ENCODE measurements around the gene SRCAP.
A peak's percentile ranks its signal among the peaks of the same experiment; 100 is the strongest.

Gene SRCAP

DNA sequence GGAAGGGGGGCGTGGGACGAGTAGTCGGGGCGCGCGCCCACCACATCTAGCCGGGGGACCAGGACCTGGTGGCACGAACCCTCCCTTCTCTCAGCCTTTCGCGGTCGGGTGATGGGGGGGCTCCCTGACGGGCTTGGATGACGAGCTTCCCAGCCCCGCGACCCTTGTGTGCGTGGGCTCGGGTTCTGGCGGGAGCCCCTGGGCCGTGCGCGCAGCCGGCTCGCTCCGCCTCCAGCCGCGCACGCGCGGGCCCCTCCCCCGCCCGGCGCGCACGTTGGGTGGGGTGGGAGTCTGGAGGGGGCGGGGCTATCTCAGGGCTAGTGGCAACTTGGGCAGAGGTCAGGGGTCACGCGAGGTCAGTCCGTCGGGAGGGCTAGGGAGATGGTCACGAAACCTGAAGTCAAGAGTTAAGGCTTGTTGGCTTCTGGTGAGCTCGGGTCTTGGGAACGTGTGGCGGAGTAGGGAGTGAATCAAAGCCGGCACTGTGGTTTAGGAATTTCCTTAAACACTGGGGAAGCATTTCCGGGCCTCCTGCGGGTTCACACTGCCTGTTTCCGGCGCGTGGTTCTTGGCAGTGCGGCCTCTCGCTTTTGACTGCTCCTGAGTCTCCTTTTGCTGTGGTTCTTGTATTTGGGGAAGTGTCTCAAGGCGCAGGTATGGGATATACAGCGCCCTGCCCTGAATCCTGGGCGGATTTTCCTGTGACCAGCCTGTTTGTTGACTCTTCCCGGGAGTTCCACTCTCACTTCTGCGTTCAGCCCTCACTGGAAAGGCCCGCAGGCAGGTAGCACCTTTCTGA is at the start of gene SRCAP:
Gene SRCAP, plus strand, starts transcription at position 356 of the 799 bp plus-strand sequence. CDS start 1,654 bp downstream, outside the sequence.
- peak; percentile 62 for DNase-seq (ENCODE audit: low read depth, low spot score)

DNA sequence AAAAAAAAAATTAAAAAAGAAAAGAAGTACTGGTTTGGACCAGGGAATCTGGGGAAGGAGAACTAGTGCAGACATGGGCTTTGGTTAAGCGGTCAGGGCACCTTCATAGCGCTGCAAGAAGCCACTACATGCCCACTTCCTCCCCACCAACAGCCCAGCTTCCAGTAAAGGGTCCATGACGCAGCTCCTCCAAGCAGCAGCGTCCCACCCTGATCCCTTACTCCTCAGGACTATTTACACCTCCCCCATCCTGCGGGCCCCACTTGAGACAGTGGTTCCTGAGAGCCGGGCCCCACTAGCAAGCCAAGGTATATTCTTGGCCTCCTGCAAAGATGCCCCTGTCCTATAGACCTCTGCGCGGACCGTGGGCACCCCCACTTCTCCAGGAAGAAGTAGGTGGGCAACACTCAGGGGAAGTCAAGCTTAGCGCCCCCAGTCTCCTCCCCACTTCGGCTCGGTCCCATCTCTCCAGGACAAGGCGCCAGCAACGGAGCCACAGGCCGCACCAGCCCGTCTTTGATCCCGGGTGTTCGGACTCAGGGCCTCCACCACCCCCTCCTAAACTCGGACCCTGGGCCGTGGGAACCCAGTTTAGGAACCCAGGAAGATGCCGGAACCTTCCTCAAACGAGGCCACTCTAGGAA is 49.1 kb upstream of the SRCAP start:
- no peak for DNase-seq (ENCODE audit: low read depth, low spot score)

DNA sequence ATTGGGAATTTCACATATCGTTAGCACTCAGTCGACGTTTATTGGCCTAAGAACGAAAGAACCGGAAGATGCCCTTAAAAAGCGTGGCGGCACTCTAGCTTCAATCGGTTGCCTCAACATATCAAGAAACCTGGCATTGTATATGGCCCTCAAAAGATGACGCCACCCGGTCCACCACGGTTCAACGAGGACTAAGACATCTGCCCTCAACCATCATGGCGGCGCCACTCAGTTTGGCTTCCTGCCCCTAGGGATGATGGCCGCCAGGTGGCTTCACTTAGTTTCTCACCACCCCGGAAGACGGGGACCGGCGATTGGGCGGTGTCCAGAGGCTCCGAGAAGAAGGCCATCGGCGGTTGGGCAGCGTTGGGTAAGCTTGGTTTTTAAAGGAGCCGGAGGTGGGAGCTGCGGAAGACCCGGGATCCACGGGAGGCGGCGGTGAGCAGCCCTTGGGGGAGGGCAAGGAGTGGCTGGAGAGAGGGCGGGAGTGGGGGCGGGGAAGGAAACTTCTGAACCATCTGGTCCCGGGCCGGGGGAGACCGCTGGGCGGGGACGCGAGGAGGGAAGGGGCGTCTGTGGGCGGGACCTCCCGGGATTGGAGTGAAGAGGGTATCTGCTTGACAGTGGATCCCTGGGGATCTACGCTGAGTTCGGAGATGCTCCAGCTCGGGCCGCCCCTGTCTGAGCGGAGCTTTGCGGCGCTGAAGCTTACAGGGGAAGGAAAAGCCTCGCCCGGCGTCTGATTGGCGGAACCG is 48.4 kb upstream of the SRCAP start, which contains the start of gene PRR14:
Gene PRR14, plus strand, starts transcription at position 592 of the 755 bp plus-strand sequence. CDS start 686 bp downstream, outside the sequence.
- DNase-seq (ENCODE audit: low read depth, low spot score) = peak; percentile 96

DNA sequence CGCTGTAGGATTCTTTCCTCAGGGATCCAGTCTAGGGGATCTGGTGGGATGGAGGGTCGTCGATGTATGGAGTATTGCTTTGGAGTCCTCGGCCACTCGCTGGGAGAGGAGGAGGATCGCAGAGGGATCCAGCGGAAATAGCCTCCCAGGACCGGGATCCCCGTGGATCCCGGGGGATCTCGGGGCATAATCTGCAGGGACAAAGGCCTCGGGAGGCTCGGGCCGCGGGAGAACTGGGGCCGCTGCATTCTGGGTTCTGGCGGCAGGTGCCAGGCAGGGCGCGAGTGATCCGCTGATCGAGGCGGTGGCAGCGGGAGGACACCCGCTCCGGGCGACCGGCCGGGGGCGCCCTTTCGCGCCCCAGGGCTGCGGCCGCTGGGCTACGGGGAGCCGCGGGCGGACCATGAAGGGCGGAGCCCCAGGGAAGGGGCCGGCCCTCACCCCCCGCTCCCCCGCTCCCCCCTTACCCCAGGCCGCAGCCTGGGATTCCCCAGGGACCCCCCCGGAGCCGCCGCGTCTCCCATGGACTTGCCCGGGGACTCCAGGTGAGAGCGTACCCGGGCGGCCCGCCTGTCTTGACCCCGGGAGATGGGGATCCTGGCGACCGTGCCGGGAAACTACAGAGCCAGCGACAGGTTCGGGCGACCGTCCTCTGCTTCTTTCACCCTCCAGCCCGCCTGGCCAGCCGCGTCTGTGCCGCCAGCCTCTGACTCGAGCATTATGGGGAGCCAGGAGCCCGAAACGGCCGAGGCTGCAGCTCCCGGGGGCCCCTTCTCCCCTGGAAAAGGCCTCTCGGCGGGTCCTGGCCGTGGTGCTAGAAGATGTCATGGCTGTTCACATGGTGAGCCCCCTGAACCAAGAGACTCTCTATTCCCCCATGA is 47.6 kb upstream of the SRCAP start:
- peak; percentile 55 for DNase-seq (ENCODE audit: low read depth, low spot score)

DNA sequence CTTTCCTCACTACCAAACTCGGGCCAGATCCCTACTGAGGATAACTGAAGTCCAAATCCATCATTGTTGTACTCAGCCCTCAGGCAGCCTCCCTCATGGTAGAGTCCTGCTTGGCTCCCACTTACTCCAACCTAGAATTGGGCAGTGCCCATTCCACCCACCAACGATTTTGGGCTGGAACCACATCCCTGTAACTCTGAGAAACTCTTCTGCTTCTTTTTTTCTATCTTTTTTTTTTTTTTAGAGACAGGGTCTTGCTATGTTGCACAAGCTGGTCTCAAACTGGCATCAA is 47.0 kb upstream of the SRCAP start:
- no peak for DNase-seq (ENCODE audit: low read depth, low spot score)

DNA sequence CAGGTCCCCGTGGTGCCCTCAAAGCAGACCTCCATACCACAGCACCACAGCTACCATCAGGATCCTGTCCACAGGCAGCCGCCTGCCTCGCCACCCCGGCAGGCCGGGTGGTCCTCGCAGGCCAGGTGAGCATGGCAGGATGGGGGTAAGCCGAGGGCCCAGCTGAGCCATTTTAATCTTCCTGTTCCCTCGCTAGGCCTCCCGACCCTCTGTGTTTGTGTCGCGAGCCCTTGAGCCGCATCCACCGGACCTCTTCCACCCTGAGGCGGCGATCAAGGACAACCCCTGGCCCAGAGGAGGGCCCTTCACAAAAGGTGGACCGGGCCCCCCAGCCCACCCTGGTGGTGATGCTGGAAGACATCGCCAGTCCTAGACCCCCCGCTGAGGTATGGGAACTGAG is 46.3 kb upstream of the SRCAP start:
- DNase-seq (ENCODE audit: low read depth, low spot score) = no peak

DNA sequence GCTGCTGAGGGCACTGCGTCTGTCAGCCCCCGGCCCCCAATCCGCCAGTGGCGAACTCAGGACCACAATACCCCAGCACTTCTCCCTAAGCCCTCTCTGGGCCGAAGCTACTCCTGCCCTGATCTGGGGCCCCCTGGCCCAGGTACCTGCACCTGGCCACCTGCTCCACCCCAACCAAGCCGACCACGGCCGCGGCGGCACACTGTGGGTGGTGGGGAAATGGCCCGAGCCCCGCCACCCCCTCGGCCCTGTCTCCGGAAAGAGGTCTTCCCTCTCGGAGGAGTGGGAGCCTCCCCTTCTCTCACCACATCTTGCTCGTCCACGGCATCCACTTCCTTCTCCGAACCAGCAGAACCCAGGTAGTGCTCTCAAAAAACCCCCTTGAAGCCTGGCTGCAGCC is 44.1 kb upstream of the SRCAP start:
- DNase-seq (ENCODE audit: low read depth, low spot score) = no peak

DNA sequence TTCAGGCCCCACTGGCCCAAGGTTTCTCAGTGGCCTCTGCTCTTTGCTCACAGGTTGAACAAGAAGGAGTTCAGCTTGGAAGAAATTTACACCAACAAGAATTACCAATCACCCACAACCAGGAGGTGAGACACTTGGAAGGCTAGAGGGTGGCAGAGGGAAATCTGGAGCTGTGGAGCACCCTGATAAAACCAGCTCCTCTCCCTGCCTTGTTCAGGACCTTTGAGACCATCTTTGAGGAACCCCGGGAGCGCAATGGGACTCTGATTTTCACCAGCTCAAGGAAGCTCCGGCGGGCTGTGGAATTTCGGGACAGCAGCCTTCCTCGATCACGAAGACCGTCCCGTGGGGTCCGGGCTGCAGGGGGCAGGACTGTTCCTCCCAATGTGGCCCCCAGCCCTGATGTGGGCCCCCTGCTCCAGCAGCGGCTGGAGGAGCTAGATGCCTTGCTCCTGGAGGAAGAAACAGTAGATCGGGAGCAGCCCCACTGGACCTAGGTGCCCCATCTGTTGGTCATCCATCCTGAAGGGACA is 43.1 kb upstream of the SRCAP start:
- no peak for DNase-seq (ENCODE audit: low read depth, low spot score)

DNA sequence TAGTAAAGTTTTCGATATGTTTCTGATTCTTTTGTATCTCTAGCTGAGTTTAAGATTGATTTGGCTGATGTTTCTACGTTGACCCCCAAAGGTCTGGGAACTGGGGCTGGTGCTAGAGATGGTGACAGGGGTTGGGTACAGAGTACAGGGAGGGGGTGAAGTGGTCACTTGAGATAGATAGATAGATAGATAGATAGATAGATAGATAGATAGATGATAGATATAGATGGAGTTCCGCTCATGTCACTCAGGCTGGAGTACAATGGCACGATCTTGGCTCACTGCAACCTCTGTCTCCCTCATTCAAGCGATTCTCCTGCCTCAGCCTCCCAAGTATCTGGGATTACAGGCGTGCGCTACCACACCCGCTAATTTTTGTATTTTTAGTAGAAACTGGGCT is 42.6 kb upstream of the SRCAP start:
- no peak for DNase-seq (ENCODE audit: low read depth, low spot score)

DNA sequence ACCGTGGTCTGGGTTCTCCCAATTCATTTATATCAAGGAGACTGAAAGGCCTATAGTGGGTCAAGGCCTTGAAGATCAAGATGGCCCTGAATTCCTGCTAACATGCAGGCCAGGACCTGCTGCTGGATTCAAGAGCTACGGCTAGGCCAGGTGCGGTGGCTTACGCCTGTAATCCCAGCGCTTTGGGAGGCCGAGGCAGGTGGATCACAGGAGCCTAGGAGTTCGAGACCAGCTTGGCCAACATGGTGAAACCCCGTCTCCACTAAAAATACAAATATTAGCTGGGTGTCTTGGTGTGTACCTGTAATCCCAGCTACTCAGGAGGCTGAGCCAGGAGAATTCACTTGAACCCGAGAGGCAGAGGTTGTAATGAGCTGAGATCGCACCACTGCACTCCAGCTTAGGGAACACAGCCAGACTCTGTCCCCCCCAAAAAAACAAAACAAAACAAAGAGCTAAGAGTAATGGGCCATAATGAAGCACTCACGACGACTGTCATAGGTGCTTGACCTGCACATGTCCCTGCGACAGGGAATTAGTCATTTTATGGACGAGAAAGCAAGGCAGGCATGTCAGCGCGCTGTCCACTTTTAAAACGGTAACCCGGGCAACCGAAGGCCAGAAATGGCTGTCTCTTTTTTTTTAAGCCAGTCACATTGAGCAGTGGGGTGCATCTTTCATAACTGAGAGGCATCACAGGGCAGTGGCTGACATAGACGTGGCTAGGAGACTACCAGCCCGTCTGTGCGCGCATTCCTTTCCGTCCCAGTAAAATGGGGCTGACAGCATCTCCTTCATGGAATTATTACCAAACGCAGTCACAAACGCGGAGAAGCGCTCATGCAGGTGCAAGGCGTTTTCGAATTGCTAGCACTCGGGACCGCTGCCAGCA is 41.8 kb upstream of the SRCAP start:
- no peak for DNase-seq (ENCODE audit: low read depth, low spot score)

DNA sequence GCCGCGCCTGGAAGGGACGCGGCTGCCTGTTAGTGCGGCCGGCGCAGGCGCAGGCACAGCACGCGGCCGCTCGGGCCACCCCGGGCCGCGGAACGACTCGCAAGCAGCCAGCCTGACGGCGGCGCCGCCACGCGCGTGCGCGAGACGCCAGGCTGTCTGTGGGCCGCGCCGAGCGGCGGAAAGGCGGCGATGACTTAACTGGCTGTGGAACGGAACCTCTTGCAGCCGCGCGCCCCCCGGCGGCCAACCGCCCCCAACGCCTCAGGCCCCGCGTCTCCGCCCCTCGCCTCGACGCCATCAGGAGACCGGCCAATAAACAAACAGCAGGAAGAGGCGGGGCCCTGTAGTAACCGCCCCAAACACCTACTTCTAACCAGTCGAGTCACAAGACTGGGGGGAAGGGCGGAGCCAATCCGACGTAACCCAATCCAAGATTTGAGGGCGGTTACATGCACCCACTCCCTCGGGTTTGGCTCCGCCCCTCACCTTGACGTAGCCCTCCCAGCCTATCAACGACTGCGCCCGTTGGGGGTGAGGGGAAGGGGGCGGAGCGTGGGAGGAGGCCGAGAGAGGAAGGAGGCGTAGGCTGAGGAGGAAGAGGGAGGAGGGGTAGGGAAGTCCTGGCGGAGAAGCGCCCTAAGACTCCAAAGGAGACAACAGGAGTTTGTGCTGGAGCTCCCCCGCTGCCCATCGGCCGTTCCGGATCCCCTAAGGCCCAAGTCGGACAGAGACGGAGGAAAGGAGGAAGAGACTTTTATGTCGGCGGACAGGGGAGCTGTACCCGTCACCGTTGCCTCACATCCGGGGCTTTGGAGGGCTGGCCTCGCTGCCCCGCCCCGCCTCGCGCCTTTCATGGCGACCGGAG is 40.9 kb upstream of the SRCAP start, which contains the start of gene FBRS:
Gene FBRS, plus strand, starts transcription at position 566 of the 865 bp plus-strand sequence. CDS start 1,088 bp downstream, outside the sequence.
- peak; percentile 100 for DNase-seq (ENCODE audit: low read depth, low spot score)

DNA sequence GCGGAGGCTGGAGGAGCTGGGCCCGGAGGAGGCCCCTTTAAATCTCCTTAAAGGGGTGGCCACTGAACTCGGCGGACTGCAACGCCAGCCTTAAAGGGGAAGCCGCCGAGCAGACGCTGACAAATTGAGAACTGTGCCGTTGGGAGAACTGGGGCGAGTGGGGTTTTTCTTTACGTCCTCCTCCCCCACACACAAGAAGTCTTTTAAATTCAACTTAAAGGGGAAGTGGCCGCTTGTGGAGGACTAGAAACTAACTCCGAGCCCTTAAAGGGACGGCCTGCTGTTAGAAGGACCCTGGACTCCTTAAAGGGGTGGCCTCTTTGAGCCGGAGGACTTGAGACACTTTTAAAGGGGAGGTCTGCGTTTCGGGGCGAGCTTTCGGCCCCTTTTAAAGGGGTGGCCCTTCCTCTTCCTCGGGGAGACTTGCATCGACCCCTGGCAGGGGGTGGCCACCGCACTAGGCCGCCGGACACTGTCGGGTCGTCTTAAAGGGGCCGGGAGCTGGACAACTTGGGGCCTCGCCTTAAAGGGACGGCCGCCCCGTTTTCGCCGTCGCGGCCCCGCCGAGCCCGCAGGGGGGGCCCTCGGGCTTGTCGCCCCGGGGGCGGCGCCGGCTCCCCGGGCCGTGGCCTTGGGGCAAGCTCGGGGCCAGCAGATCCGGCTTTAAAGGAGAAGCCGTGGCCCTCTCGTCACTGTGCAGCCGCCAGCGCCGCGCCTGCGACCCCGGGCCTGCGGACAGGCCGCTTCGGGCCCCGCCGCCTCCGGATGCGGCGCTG is 40.1 kb upstream of the SRCAP start:
- DNase-seq (ENCODE audit: low read depth, low spot score) = no peak

DNA sequence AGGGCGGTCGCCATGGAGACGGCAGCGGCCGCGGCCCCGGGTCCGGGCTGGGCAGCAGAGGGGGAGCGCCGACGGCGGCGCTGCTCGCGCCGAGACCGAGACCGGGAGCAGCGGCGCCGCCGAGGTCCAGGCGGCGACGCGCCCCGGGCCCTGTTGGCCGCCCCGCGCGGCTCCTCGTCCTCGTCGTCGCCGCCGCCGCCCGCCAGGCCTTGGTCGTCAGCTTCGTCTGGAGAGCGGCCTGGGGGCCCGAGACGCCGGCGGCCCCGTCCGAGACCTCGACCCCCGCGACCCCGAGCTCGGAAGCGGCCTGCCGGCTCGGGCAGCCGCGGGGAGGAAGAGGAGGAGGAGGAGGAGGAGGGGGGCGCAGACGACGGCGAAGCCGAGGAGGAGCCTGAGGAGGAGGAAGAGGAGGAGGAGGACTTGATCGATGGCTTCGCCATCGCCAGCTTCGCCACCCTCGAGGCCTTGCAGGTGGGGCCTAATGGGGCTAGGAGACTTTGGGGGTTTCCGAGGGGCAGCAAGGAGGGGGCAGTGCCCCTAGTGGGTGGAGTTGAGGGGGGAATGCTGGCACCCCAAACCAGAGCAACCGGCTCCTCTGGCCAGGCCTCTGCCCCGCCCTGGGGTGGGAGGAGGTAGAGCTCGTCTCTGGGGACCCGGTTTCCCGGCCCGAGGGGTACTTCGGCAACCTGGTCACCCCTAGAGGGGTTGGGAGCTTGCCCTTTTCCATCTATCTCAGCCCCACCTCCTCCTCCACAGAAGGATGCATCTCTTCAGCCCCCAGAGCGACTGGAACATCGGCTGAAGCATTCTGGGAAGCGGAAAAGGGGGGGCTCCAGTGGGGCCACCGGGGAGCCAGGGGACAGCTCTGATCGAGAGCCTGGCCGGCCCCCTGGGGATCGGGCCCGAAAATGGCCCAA is 39.2 kb upstream of the SRCAP start:
- no peak for DNase-seq (ENCODE audit: low read depth, low spot score)

DNA sequence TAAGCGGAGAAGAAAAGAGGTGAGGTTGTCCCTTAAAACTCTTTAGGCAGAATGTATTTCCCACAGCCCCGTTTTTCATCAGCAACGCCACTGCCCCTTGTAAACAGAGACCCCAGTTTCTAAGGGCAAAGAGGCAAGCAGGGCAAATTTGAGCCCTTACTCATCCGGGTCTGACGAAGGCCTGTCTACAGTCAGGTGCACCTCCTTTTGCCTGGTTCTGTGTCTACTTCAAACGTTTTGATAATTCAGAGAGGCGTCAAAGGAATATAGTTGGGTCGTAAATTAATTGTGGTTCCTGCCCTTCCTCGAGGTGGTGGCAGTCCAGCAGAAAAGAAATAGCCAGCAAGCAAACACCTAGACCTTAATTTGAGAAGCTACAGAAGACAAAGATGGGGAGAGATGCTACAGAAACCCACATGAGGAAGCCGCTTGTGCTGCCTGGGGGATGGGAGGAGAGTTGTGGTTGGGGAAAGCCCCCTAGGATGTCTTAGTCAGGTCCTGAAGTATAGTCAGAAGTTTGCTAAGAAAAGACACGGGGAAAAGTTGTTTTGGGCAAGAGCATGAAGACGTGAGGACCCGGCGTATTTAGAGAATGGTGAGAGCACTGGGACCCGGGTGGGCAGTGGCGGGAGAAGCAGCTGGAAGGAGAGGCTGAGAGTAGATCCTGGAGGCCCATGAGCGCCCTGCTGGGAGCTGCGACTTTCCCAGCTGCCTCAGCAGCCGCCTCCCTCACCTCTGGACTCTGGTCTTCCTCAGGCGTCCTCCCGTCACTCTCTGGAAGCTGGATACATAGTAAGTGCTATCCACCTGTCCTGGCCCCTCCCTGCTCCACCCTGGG is 38.3 kb upstream of the SRCAP start:
- peak; percentile 67 for DNase-seq (ENCODE audit: low read depth, low spot score)

DNA sequence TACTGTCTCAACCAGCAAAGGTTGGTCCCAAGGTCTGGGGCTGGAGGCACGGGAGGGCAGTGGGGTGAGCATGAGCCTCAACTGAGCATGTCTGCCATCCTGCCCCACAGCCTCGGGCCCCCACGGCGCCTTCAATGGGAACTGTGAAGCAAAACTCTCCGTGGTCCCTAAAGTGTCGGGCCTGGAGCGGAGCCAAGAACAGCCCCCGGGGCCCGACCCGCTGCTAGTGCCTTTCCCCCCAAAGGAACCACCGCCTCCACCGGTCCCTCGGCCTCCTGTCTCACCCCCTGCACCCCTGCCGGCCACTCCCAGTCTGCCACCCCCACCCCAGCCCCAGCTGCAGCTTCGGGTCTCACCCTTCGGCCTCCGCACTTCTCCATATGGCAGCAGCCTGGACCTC is 36.5 kb upstream of the SRCAP start:
- no peak for DNase-seq (ENCODE audit: low read depth, low spot score)

DNA sequence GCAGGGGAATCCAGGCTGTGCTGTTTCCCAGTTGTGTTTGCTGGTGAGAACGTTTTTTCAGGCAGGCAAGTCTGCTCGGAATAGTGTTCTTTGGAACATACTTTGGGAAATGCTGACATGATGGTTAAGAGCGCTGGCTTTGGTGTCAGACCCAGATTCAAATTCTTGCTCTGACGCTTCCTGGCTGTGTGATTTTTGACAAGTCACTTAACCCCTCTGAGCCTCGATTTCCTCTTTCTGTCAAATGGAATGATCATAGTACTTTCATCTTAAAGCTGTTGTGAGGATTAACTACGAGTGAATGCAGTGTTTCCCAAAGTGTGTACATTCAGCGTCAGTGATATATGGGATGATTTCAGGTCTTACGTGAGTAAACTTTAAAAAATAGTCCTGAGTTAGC is 35.9 kb upstream of the SRCAP start:
- no peak for DNase-seq (ENCODE audit: low read depth, low spot score)
